Ishikawa (cell line): ENCODE results near the gene FOXP4.

ENCODE experiments used
- EGR1 ChIP-seq: IDR thresholded peaks from 2 replicates; pipeline ENCODE4 v1.6.1; 2012
- MAX ChIP-seq: IDR thresholded peaks from 2 replicates; pipeline ENCODE4 v1.6.1; 2012
- NFIC ChIP-seq: IDR thresholded peaks from 2 replicates; pipeline ENCODE4 v1.6.1; 2012
- RAD21 ChIP-seq: IDR thresholded peaks from 2 replicates; pipeline ENCODE4 v1.6.1; 2012; ENCODE audit warnings: low read depth
- REST ChIP-seq: IDR thresholded peaks from 2 replicates; pipeline ENCODE4 v1.6.1; 2012; ENCODE audit warnings: low read depth, mild to moderate bottlenecking
- TAF1 ChIP-seq: IDR thresholded peaks from 2 replicates; pipeline ENCODE4 v1.6.1; 2012; ENCODE audit warnings: low read depth, mild to moderate bottlenecking
- USF1 ChIP-seq: IDR thresholded peaks from 2 replicates; pipeline ENCODE4 v1.6.1; 2012

GRCh38 chr6:41596096-41596685, 50.0 kb downstream of the FOXP4 start:
- TF ChIP-seq MAX (no peak), USF1 (no peak), TAF1 (no peak), NFIC (no peak), REST (no peak), RAD21 (no peak), EGR1 (no peak)
